Fibroblast of lung (primary cell): ENCODE measurements around the gene HDAC4. TPM values are rescaled to one million over a fixed set of nuclear protein-coding genes. Genes with fewer than 3 reads are reported as not detected.
"Not testable (repeated sequence)": the region's sequence is repeated elsewhere in the genome, so short reads cannot be mapped to it uniquely, and the experiment has no call there.

Experiments used
- DNase-seq, 2 donors: peaks; one replicate each; pipeline versions ENCODE4 v3.0.0 to v3.0.0-alpha.2; 2010; ENCODE audit warnings: low read depth in 2 of 2
- H2AFZ ChIP-seq: 2 replicates; pipeline ENCODE4 v1.5.1; 2012; ENCODE audit warnings: low read length, control low read depth, inconsistent platforms
- H3K27ac ChIP-seq: 2 replicates; pipeline ENCODE4 v1.5.1; 2011; ENCODE audit warnings: low read length, control low read depth; ENCODE audit not compliant: insufficient read depth
- H3K27me3 ChIP-seq: 2 replicates; pipeline ENCODE4 v1.5.1; 2011; ENCODE audit warnings: mild to moderate bottlenecking, low read length; ENCODE audit not compliant: control insufficient read depth, insufficient read depth
- H3K36me3 ChIP-seq: 2 replicates; pipeline ENCODE4 v1.5.1; 2011; ENCODE audit warnings: low read length; ENCODE audit not compliant: control insufficient read depth, insufficient read depth
- H3K4me1 ChIP-seq: 2 replicates; pipeline ENCODE4 v1.5.1; 2011; ENCODE audit warnings: low read length; ENCODE audit not compliant: control insufficient read depth, insufficient read depth; ENCODE audit errors: extremely low read depth
- H3K4me2 ChIP-seq: 2 replicates; pipeline ENCODE4 v1.5.1; 2011; ENCODE audit warnings: low read length, control low read depth; ENCODE audit not compliant: insufficient read depth; ENCODE audit errors: extremely low read depth
- H3K4me3 ChIP-seq, 4 experiments: fragments of 200-600 bp in 1 of 4; sonication (generic) in 1 of 4; replicated peaks in 1 of 4; 2 replicates each; pipeline ENCODE4 v1.5.1; 2011 to 2016; ENCODE audit warnings: low read length in 4 of 4, low read depth in 3 of 4, mild to moderate bottlenecking in 3 of 4, control low read depth in 2 of 4, inconsistent platforms in 1 of 4, mixed read lengths in 1 of 4; ENCODE audit not compliant: insufficient read depth in 1 of 4; ENCODE audit errors: control extremely low read depth in 1 of 4
- H3K79me2 ChIP-seq: 2 replicates; pipeline ENCODE4 v1.5.1; 2012; ENCODE audit warnings: mild to moderate bottlenecking, low read length, inconsistent platforms; ENCODE audit not compliant: control insufficient read depth, insufficient read depth
- H3K9ac ChIP-seq: 2 replicates; pipeline ENCODE4 v1.5.1; 2011; ENCODE audit warnings: mild to moderate bottlenecking, low read length, control low read depth; ENCODE audit not compliant: insufficient read depth
- H3K9me3 ChIP-seq: 2 replicates; pipeline ENCODE4 v1.5.1; 2012; ENCODE audit warnings: low read depth, low read length; ENCODE audit not compliant: control insufficient read depth, insufficient read depth
- H4K20me1 ChIP-seq: 2 replicates; pipeline ENCODE4 v1.5.1; 2011; ENCODE audit warnings: low read length; ENCODE audit not compliant: control insufficient read depth, insufficient read depth; ENCODE audit errors: extremely low read depth
- CTCF ChIP-seq, 2 donors: IDR thresholded peaks in 1 of 2; conservative IDR thresholded peaks in 1 of 2; 1 replicate in 1 of 2; 2 replicates in 1 of 2; pipeline ENCODE4 v1.5.1; 2011 to 2012; ENCODE audit warnings: low read length in 2 of 2, control low read depth in 1 of 2, inconsistent platforms in 1 of 2, low read depth in 1 of 2, mild to moderate bottlenecking in 1 of 2
- EZH2 ChIP-seq: IDR thresholded peaks from 2 replicates; pipeline ENCODE4 v1.5.1; 2012; ENCODE audit warnings: low read length, control low read depth, mild to moderate bottlenecking; ENCODE audit errors: missing control alignments
- polyA minus RNA-seq: library from RNA; depleted of rRNA, polyadenylated mRNA; stranded (reverse); fragments of >200 nt; gene quantifications from 2 replicates; pipeline ENCODE4 v1.2.3, GENCODE V29; 2011; ENCODE audit warnings: low replicate concordance
- polyA plus RNA-seq, 2 donors: library from polyadenylated mRNA; depleted of rRNA in 1 of 2; stranded (reverse) in 1 of 2; unstranded in 1 of 2; fragments of >200 nt; gene quantifications; 2 replicates each; pipeline ENCODE4 v1.2.1, GENCODE V29; 2011 to 2012; ENCODE audit warnings: missing spikeins in 1 of 2
- total RNA-seq: library from RNA; depleted of rRNA; stranded (reverse); fragments of >200 nt; gene quantifications from 2 replicates; pipeline ENCODE4 v1.2.1, GENCODE V29; 2014

HDAC4 gene
- total RNA-seq = 12.1 and 19.8 TPM in 2 replicates
- 7.4 and 8.2 TPM in 2 replicates for polyA plus RNA-seq
- polyA plus RNA-seq (2012) = 3.2 and 6.3 TPM in 2 replicates
- polyA minus RNA-seq = 4.8 and 7.0 TPM in 2 replicates

- TF ChIP-seq CTCF (conservative IDR thresholded peaks at IDR 0.05 in 1 of 2, IDR thresholded peaks at IDR 0.05 in 1 of 2; ENCODE audit: low read depth in 1 of 2, low read length in 2 of 2) (no peak), EZH2 (no peak)
- H3K9me3 ChIP-seq = no peaks in the 10 kb centered on the region
- DNase-seq = no peak
- peak within 1 kb of the TSS; percentile 82 to 88 (median 84) for H3K4me3 ChIP-seq
- H3K4me1 ChIP-seq = peaks cover 2% of the 10 kb centered on the region
- peaks cover 19% of the 10 kb centered on the region for H3K79me2 ChIP-seq
- H3K27me3 ChIP-seq = no peaks in the 10 kb centered on the region
- no peaks in the 10 kb centered on the region for H3K36me3 ChIP-seq
- H3K9ac ChIP-seq = peak within 1 kb of the TSS; percentile 100
- H3K4me2 ChIP-seq = peak within 1 kb of the TSS; percentile 99
- H4K20me1 ChIP-seq = no peaks in the 10 kb centered on the region
- H3K27ac ChIP-seq = peak within 1 kb of the TSS; percentile 100
- peak within 1 kb of the TSS; percentile 95 for H2AFZ ChIP-seq
Measured at GRCh38 chr2:239400596-239401066, at the start of gene HDAC4. Gene HDAC4 (minus strand): TSS chr2:239401020. CDS start chr2:239352699, 48,321 bp downstream.

DNA sequence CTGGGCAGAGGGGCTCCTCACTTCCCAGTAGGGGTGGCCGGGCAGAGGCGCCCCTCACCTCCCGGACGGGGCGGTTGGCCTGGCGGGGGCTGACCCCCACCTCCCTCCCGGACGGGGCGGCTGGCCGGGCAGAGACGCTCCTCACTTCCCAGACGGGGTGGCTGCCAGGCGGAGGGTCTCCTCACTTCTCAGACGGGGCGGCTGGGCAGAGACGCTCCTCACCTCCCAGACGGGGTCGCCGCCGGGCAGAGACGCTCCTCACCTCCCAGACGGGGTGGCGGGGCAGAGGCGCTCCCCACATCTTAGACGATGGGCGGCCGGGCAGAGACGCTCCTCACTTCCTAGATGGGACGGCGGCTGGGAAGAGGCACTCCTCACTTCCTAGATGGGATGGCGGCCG, 48.6 kb upstream of the HDAC4 start:
- H3K79me2 ChIP-seq, H3K4me2 ChIP-seq, H3K4me1 ChIP-seq, H3K4me3 ChIP-seq, DNase-seq, H3K36me3 ChIP-seq, H3K27ac ChIP-seq, H3K9me3 ChIP-seq, H4K20me1 ChIP-seq, H2AFZ ChIP-seq, H3K27me3 ChIP-seq, H3K9ac ChIP-seq: not testable (repeated sequence)

DNA sequence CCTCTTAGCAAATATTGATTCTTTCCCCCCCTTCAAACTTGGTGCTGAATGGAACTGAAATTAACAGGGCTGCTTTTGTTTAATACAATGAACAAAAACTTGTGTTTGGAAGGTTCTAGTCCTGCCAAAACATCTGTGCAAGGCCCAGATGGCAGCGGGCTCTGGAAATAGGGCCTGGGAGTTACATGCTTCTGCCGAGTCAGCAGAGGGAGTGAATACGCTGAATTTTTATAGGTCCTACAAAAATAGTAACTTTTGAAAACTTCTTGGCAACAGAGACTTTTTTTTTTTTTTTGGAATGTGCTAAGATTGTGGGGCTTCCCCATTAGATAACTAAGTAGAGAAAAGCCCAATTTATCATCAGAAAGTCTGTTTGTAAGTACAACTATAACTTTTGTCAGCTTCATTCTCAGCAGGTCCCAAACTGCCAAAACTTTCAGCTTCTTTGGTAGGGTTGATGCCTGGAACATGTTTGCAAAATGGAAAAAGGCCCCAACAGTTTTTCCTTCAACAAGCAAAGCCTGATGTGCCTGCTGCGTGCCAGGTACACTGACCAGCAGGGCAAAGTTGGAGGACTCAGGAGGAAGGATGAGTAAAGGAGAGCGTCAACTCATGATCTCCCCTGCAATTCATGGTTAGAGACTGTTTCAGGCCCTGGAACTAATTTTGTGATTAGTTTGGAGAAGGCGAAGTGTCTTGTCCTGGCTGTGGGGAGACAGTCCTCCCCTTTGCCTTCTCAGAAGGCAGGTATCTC, 45.1 kb upstream of the HDAC4 start:
- Histone ChIP-seq H3K36me3 (no peaks in the 10 kb centered on the region), H3K79me2 (no peaks in the 10 kb centered on the region), H3K27ac (no peak overlapping the region), H4K20me1 (no peaks in the 10 kb centered on the region), H3K9ac (no peak overlapping the region), H3K9me3 (no peaks in the 10 kb centered on the region), H3K27me3 (no peaks in the 10 kb centered on the region), H3K4me3 (no peak overlapping the region), H3K4me1 (no peaks in the 10 kb centered on the region), H2AFZ (no peak overlapping the region), H3K4me2 (no peak overlapping the region)
- DNase-seq = peak; percentile 29 to 43
- TF ChIP-seq CTCF (conservative IDR thresholded peaks at IDR 0.05 in 1 of 2, IDR thresholded peaks at IDR 0.05 in 1 of 2; ENCODE audit: low read depth in 1 of 2, low read length in 2 of 2) = no peak
- TF ChIP-seq EZH2 = no peak
